HG03139 (cell line): ENCODE measurements around the gene SHLD2.
"Not testable (repeated sequence)": the region's sequence is repeated elsewhere in the genome, so short reads cannot be mapped to it uniquely, and the experiment has no call there.

ENCODE experiments used
- ATAC-seq: cut with Tn5 transposase; IDR thresholded peaks from one replicate; pipeline ENCODE4 v1.9.1; 2021; ENCODE audit not compliant: unreplicated experiment

The SHLD2 gene

GRCh38 chr10:87137478-87137877, 42.5 kb downstream of the SHLD2 start:
- not testable (repeated sequence) for ATAC-seq

- not testable (repeated sequence) for ATAC-seq
Observed at GRCh38 chr10:87142230-87143108, 47.5 kb downstream of the SHLD2 start.

GRCh38 chr10:87143109-87143418, 48.1 kb downstream of the SHLD2 start:
- ATAC-seq, result not testable (repeated sequence)

- ATAC-seq, result not testable (repeated sequence)
Observed at GRCh38 chr10:87145598-87145997, 50.6 kb downstream of the SHLD2 start.

- not testable (repeated sequence) for ATAC-seq
Observed at GRCh38 chr10:87149020-87149609, 54.1 kb downstream of the SHLD2 start.

GRCh38 chr10:87151516-87151915, 56.5 kb downstream of the SHLD2 start:
- ATAC-seq, result not testable (repeated sequence)

GRCh38 chr10:87156841-87157240, 61.8 kb downstream of the SHLD2 start:
- not testable (repeated sequence) for ATAC-seq

- not testable (repeated sequence) for ATAC-seq
Observed at GRCh38 chr10:87157821-87158220, 62.8 kb downstream of the SHLD2 start.

- ATAC-seq, result not testable (repeated sequence)
Observed at GRCh38 chr10:87162703-87163293, 67.8 kb downstream of the SHLD2 start.

GRCh38 chr10:87163414-87163813, 68.4 kb downstream of the SHLD2 start:
- not testable (repeated sequence) for ATAC-seq

- not testable (repeated sequence) for ATAC-seq
Observed at GRCh38 chr10:87169857-87170256, 74.9 kb downstream of the SHLD2 start.

- not testable (repeated sequence) for ATAC-seq
Observed at GRCh38 chr10:87170705-87171104, 75.7 kb downstream of the SHLD2 start.

- not testable (repeated sequence) for ATAC-seq
Observed at GRCh38 chr10:87171670-87172069, 76.7 kb downstream of the SHLD2 start.

- ATAC-seq, result not testable (repeated sequence)
Observed at GRCh38 chr10:87172178-87172577, 77.2 kb downstream of the SHLD2 start.

- not testable (repeated sequence) for ATAC-seq
Observed at GRCh38 chr10:87177587-87177986, 82.6 kb downstream of the SHLD2 start.

- not testable (repeated sequence) for ATAC-seq
Observed at GRCh38 chr10:87184421-87184820, 89.4 kb downstream of the SHLD2 start.

GRCh38 chr10:87186016-87186415, 91.0 kb downstream of the SHLD2 start:
- not testable (repeated sequence) for ATAC-seq

GRCh38 chr10:87187573-87187972, 92.6 kb downstream of the SHLD2 start:
- ATAC-seq, result not testable (repeated sequence)

- not testable (repeated sequence) for ATAC-seq
Observed at GRCh38 chr10:87191841-87192240, 96.8 kb downstream of the SHLD2 start.

GRCh38 chr10:87200924-87201323, 105.9 kb downstream of the SHLD2 start:
- ATAC-seq, result peak; percentile 52

GRCh38 chr10:87204801-87205200, 109.8 kb downstream of the SHLD2 start:
- ATAC-seq, result not testable (repeated sequence)

- ATAC-seq, result not testable (repeated sequence)
Observed at GRCh38 chr10:87206922-87207321, 111.9 kb downstream of the SHLD2 start.
